Activated naive CD4-positive, alpha-beta T cell treated with anti-CD3 and anti-CD28 coated beads for 36 hours (primary cell): Measurements from ENCODE around the gene MINDY4B. TPM values are rescaled to one million over a fixed set of nuclear protein-coding genes. Genes with fewer than 3 reads are reported as not detected.
"Not testable (repeated sequence)": the region's sequence is repeated elsewhere in the genome, so short reads cannot be mapped to it uniquely, and the experiment has no call there.

Experiments
- CTCF ChIA-PET: fragments of 350-600 bp; sonication (Branson Sonifier 250); formaldehyde crosslinking; loops from one replicate; lab custom pipeline; 2021; ENCODE audit warnings: antibody characterized with exemption; lab: Charles Lee
- DNase-seq: peaks from one replicate; pipeline ENCODE4 v3.0.0-alpha.2; 2020
- H3K27ac Mint-ChIP-seq: one replicate; pipeline ENCODE4 v1.8.0; 2021; ENCODE audit warnings: mild to moderate bottlenecking, mixed read lengths
- H3K27me3 Mint-ChIP-seq: one replicate; pipeline ENCODE4 v1.8.0; 2021; ENCODE audit warnings: low read depth, mixed read lengths
- H3K36me3 Mint-ChIP-seq: one replicate; pipeline ENCODE4 v1.8.0; 2021; ENCODE audit warnings: low read depth, mixed read lengths
- H3K4me1 Mint-ChIP-seq: one replicate; pipeline ENCODE4 v1.8.0; 2021; ENCODE audit warnings: low read depth, mixed read lengths
- H3K4me3 Mint-ChIP-seq: one replicate; pipeline ENCODE4 v1.8.0; 2021; ENCODE audit warnings: mild to moderate bottlenecking, moderate library complexity, mixed read lengths
- H3K9me3 Mint-ChIP-seq: one replicate; pipeline ENCODE4 v1.8.0; 2021; ENCODE audit warnings: mixed read lengths
- intact Hi-C: fragments of 100-400 bp; cut with micrococcal nuclease; formaldehyde crosslinking; loops from one replicate; pipeline ENCODE4 v1.15.1; 2023
- total RNA-seq, 2 experiments: library from RNA; stranded (reverse); gene quantifications; one replicate each; pipeline ENCODE4 v1.2.3, GENCODE V29; 2021

MINDY4B gene
- total RNA-seq, 2 experiments from 2014 or later = not detected

DNA sequence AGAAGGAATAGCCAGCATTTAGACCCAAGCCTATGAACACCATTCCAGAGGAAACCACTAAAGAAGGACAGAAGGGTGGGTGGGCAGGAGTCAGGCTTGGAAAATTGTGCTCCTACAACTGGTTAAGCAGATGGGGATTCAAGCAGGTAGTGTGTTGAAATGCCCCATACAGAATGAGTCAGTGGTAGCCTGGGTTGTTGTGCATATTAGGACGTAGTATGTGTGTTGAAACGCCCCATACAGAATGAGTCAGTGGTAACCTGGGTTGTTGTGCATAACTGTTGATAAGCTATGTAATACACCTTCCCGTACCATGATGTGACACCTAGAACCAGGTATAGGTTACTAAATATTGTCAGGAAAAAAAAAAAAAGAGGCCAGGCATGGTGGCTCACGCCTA is 34.0 kb downstream of the MINDY4B start:
- Mint-ChIP-seq H3K4me3 (no peak overlapping the region), H3K4me1 (no peaks in the 10 kb centered on the region), H3K36me3 (no peaks in the 10 kb centered on the region), H3K27ac (no peak overlapping the region), H3K27me3 (peaks cover 5% of the 10 kb centered on the region), H3K9me3 (no peaks in the 10 kb centered on the region)
- DNase-seq = no peak
- intact Hi-C loops = no loop called here
- CTCF ChIA-PET = interaction anchor here (0.8 kb wide), 1 partner anchor 83 kb away, joined by 3 read pairs; no protein-coding TSS in a partner anchor

DNA sequence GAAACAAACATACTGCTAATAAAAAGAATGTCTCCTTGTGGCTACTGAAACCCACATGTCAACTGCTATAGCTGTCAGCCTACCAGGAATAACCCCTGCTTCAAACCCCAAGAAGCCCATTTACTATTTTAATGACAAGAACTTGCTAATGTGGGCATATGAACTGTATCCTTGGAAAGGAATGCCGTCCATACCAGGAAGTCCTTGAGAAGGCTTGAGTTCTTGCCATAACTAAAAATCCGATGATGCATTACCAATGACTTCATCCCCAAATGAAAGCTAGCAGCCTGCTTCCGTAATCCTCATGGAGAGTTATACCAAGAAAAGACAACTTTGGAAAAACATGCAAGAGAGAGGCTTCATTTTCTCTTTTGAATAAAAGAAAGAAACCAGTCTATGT is 34.8 kb downstream of the MINDY4B start:
- Mint-ChIP-seq H3K4me3 (no peak overlapping the region), H3K27ac (no peak overlapping the region), H3K9me3 (no peaks in the 10 kb centered on the region), H3K36me3 (no peaks in the 10 kb centered on the region), H3K4me1 (no peaks in the 10 kb centered on the region), H3K27me3 (peaks cover 6% of the 10 kb centered on the region)
- CTCF ChIA-PET = no interaction called here
- intact Hi-C loops = no loop called here
- no peak for DNase-seq

DNA sequence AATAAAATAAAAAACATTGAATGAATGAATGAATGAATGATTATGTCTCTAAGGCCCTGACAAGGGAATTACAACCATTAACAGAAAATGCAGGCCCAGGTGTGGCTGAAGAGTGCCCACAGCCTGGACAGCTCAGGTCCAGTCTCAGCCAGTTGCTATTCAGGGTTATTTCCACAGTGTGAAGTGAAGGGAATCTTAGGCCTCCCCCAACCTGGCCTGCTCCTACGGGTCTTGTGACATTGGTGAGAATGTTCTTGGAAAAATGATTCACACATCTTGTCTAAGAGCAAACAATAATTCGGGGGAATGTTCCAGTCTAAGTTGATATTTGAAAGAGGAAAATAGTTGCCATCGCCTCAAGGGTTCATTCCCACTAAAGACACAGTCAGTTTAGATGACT is 37.0 kb downstream of the MINDY4B start:
- H3K9me3 Mint-ChIP-seq = no peaks in the 10 kb centered on the region
- H3K4me3 Mint-ChIP-seq = no peak overlapping the region
- peaks cover 3% of the 10 kb centered on the region for H3K4me1 Mint-ChIP-seq
- DNase-seq = no peak
- no peaks in the 10 kb centered on the region for H3K36me3 Mint-ChIP-seq
- intact Hi-C loops = loop anchor here (5.0 kb wide), 2 partner anchors 279 to 456 kb away; no protein-coding TSS in a partner anchor
- H3K27me3 Mint-ChIP-seq = peaks cover 12% of the 10 kb centered on the region
- CTCF ChIA-PET = interaction anchor here (1.3 to 2.2 kb wide), 2 partner anchors 21 to 147 kb away, joined by 3 to 10 read pairs; no protein-coding TSS in a partner anchor
- no peak overlapping the region for H3K27ac Mint-ChIP-seq

DNA sequence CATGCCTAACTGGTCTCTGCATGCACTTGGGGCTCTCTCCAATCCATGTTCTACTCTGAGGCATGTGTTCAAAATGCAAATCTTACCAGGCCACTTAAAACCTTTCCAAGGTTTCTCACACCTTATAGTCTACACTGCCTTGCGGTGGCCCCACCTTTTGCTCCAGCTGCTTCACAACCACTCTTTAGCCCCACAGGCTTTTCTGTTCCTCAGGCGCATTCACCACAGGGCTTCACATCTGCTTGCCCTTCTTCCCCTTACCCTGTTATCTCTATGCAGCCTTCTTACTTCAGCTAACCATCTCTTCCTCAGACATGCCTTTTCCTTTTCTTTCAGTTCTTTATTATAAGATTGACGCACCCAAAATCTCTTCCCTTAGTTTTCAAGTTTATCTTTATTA is 37.8 kb downstream of the MINDY4B start:
- no peaks in the 10 kb centered on the region for H3K9me3 Mint-ChIP-seq
- CTCF ChIA-PET = interaction anchor here (1.3 to 2.2 kb wide), 2 partner anchors 21 to 146 kb away, joined by 3 to 10 read pairs; no protein-coding TSS in a partner anchor
- peaks cover 16% of the 10 kb centered on the region for H3K27me3 Mint-ChIP-seq
- intact Hi-C loops = loop anchor here (5.0 kb wide), 2 partner anchors 280 to 455 kb away; no protein-coding TSS in a partner anchor
- DNase-seq = no peak
- H3K27ac Mint-ChIP-seq = no peak overlapping the region
- no peaks in the 10 kb centered on the region for H3K36me3 Mint-ChIP-seq
- H3K4me3 Mint-ChIP-seq = no peak overlapping the region
- peaks cover 3% of the 10 kb centered on the region for H3K4me1 Mint-ChIP-seq

DNA sequence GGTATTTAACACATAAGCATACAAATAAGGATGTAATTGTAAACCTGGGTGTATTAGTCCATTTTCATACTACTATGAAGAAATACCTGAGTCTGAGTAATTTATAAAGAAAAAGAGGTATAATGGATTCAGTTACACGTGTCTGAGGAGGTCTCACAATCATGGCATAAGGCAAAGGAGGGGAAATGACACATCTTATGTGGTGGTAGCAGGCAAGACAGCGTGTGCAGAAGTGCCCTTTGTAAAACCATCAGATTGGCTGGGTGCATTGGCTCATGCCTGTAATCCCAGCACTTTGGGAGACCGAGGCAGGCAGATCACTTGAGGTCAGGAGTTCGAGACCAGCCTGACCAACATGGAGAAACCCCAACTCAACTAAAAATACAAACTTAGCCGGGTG is 41.3 kb downstream of the MINDY4B start:
- H3K27ac Mint-ChIP-seq, H3K4me3 Mint-ChIP-seq, intact Hi-C loops, H3K4me1 Mint-ChIP-seq, DNase-seq, H3K9me3 Mint-ChIP-seq, H3K36me3 Mint-ChIP-seq: not testable (repeated sequence)
- CTCF ChIA-PET = interaction anchor here (1.1 to 1.7 kb wide), 11 partner anchors 9 to 143 kb away, joined by 3 to 47 read pairs (median 5); partner anchors contain the start of gene SIAH2
- peaks cover 17% of the 10 kb centered on the region for H3K27me3 Mint-ChIP-seq

DNA sequence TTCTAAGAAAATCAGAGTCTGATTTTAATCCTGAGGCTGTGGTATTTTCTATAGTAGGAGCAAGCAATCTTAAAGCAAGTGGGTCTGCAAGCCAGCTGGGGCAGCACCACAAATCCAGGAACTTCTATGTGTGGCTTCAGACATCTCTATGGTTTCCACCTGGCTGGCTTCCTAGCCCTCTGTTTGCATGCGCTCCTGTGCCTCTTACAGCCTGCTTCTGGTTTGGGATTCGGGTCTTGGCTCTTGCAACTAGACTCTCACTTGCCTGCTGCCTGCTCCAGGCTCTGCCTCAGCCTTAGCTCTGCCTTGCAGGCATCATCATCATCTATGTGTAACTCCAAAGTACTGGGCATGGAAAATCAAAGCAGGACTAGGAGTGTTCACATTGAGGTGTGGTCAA is 43.4 kb downstream of the MINDY4B start:
- H3K9me3 Mint-ChIP-seq = no peaks in the 10 kb centered on the region
- no peak for DNase-seq
- intact Hi-C loops = no loop called here
- no peaks in the 10 kb centered on the region for H3K36me3 Mint-ChIP-seq
- H3K4me1 Mint-ChIP-seq = peaks cover 3% of the 10 kb centered on the region
- H3K27ac Mint-ChIP-seq = no peak overlapping the region
- H3K4me3 Mint-ChIP-seq = no peak overlapping the region
- peaks cover 17% of the 10 kb centered on the region for H3K27me3 Mint-ChIP-seq
- CTCF ChIA-PET = interaction anchor here (1.5 kb wide), 1 partner anchor 98 kb away, joined by 6 read pairs; the partner anchor contains the start of gene SIAH2

DNA sequence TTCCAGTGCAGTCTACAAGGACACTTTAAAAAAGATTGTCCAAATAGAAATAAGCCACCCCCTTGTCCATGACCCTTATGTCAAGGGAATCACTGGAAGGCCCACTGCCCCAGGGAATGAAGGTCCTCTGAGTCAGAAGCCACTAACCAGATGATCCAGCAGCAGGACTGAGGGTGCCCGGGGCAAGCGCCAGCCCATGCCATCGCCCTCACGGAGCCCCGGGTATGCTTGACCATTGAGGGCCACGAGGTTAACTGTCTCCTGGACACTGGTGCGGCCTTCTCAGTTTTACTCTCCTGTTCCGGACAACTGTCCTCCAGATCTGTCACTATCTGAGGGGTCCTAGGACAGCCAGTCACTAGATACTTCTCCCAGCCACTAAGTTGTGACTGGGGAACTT is 47.3 kb downstream of the MINDY4B start:
- H3K36me3 Mint-ChIP-seq, intact Hi-C loops, H3K27ac Mint-ChIP-seq, H3K9me3 Mint-ChIP-seq, H3K4me3 Mint-ChIP-seq, H3K4me1 Mint-ChIP-seq, H3K27me3 Mint-ChIP-seq, DNase-seq, CTCF ChIA-PET: not testable (repeated sequence)

DNA sequence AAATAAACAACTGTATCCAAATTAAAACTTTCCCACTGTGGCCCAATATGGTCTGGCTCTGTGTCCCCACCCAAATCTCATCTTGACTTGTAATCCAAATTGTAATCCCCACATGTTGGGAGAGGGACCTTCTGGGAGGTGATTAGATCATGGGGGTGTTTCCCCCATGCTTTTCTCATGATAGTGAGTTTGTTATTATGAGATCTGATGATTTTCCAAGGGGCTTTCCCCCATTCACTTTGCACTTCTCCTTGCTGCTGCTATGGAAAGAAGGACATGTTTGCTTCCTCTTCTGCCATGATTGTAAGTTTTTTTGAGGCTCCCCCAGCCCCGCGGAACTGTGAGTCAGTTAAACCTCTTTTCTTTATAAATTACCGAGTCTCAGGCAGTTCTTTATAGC is 55.0 kb downstream of the MINDY4B start:
- intact Hi-C loops = no loop called here
- Mint-ChIP-seq H3K4me1 (no peaks in the 10 kb centered on the region), H3K36me3 (no peaks in the 10 kb centered on the region), H3K27ac (no peak overlapping the region), H3K27me3 (no peaks in the 10 kb centered on the region), H3K9me3 (peaks cover 3% of the 10 kb centered on the region), H3K4me3 (no peak overlapping the region)
- CTCF ChIA-PET = interaction anchor here (1.0 kb wide), 1 partner anchor 11 kb away, joined by 3 read pairs; no protein-coding TSS in a partner anchor
- DNase-seq = no peak

DNA sequence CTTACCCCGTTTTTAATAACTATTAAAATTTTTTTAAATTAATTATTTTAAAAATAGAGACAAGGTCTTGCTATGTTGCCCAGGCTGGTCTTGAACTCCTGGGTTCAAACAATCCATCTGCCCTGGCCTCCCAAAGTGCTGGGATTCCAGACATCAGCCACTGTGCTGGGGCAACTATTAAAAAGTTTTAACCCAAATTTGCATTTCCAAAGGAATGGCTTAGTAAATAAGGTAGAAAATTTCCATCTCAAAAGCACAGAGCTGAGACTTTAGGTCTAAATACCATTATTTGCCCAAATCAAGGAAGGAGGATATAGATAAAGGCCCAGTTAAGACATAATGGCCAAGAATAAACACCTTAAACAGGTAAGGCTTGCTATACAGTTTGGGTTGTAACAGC is 56.4 kb downstream of the MINDY4B start:
- peaks cover 3% of the 10 kb centered on the region for H3K9me3 Mint-ChIP-seq
- CTCF ChIA-PET = interaction anchor here (0.6 kb wide), 1 partner anchor 45 kb away, joined by 3 read pairs; no protein-coding TSS in a partner anchor
- H3K4me3 Mint-ChIP-seq = no peak overlapping the region
- no peaks in the 10 kb centered on the region for H3K36me3 Mint-ChIP-seq
- H3K27me3 Mint-ChIP-seq = peaks cover 3% of the 10 kb centered on the region
- no peaks in the 10 kb centered on the region for H3K4me1 Mint-ChIP-seq
- no peak overlapping the region for H3K27ac Mint-ChIP-seq
- DNase-seq = no peak
- intact Hi-C loops = no loop called here

DNA sequence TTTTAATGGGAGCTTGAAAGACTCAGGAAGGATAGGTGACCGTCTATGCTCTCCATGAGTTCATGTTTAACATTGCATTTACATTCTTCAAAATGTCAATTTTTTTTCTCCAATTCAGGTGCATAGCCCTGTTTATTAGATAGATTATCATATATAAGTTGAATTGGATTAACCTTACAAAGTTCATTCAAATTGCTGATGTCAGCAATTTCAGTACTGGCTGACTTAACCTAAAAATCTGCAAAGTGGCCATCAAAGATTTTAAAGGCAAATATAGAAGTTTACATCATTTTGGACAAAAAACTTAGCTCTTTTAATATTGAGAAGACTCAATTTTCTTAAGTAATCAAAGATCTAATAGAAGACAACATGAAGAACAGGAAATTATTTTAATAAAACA is 57.8 kb downstream of the MINDY4B start:
- Mint-ChIP-seq H3K9me3 (peaks cover 3% of the 10 kb centered on the region), H3K36me3 (no peaks in the 10 kb centered on the region), H3K4me1 (no peaks in the 10 kb centered on the region), H3K4me3 (no peak overlapping the region), H3K27ac (no peak overlapping the region), H3K27me3 (peaks cover 3% of the 10 kb centered on the region)
- intact Hi-C loops = no loop called here
- DNase-seq = no peak
- CTCF ChIA-PET = interaction anchor here (1.7 kb wide), 1 partner anchor 59 kb away, joined by 4 read pairs; no protein-coding TSS in a partner anchor

DNA sequence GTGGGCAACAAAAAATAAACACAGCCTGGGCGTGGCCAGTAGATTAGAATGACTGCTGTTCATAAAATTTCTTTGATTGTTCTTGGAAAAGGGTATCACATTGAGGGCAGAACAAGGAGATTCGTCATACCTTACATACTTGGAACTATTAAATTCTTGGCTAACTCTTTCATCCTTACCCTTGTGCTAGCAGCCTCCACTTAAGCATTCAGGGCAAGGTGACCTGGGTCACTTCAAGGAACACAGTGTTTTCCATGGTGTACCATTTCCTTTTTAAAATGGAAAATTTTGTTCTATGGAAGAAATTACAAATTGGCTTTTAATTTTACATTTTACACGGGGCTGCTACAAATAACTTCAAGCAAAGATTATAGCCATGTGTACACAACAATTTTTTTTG is 60.8 kb downstream of the MINDY4B start:
- CTCF ChIA-PET = no interaction called here
- Mint-ChIP-seq H3K4me1 (no peaks in the 10 kb centered on the region), H3K27me3 (peaks cover 7% of the 10 kb centered on the region), H3K9me3 (no peaks in the 10 kb centered on the region), H3K36me3 (no peaks in the 10 kb centered on the region), H3K27ac (no peak overlapping the region), H3K4me3 (no peak overlapping the region)
- no peak for DNase-seq
- intact Hi-C loops = no loop called here

DNA sequence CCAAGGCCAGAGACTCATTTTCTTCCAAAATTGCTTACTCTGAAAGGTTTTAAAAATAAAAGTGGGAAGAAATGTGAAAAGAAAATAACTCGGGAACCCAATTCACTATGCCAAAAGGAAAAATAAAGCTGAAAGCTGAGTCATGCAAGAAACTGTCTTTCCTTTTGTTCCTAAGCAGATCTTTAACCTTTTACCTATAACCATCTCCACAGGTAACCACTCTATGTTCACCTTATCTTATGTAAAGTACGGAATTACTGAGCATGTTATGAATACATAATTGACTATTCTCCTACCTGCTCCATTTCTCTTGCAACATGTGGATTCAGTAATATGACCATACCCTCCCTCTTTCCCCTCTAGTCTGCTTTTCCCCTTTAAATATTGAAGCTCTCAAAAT is 62.0 kb downstream of the MINDY4B start:
- Mint-ChIP-seq H3K27ac (no peak overlapping the region), H3K4me3 (no peak overlapping the region), H3K9me3 (no peaks in the 10 kb centered on the region), H3K4me1 (no peaks in the 10 kb centered on the region), H3K36me3 (no peaks in the 10 kb centered on the region), H3K27me3 (peaks cover 7% of the 10 kb centered on the region)
- DNase-seq = no peak
- CTCF ChIA-PET = interaction anchor here (0.8 kb wide), 1 partner anchor 11 kb away, joined by 4 read pairs; no protein-coding TSS in a partner anchor
- intact Hi-C loops = no loop called here
